OCI-LY3 (cell line): ENCODE measurements around the gene CNN3.

ENCODE experiments used
- EZH2phosphoT487 ChIP-seq: fragments of 200-600 bp; shearing (Covaris generic); IDR thresholded peaks from 2 replicates; pipeline ENCODE4 v1.6.1; 2018; ENCODE audit warnings: antibody characterized with exemption, mixed run types, low read depth
- TF ChIP-seq, protein P1 (sequence below): fragments of 200-600, 300-600 bp; sonication (generic); IDR thresholded peaks from 2 replicates; pipeline ENCODE4 v1.5.1; 2014; ENCODE audit warnings: antibody characterized with exemption, low read length, low read depth

DNA sequence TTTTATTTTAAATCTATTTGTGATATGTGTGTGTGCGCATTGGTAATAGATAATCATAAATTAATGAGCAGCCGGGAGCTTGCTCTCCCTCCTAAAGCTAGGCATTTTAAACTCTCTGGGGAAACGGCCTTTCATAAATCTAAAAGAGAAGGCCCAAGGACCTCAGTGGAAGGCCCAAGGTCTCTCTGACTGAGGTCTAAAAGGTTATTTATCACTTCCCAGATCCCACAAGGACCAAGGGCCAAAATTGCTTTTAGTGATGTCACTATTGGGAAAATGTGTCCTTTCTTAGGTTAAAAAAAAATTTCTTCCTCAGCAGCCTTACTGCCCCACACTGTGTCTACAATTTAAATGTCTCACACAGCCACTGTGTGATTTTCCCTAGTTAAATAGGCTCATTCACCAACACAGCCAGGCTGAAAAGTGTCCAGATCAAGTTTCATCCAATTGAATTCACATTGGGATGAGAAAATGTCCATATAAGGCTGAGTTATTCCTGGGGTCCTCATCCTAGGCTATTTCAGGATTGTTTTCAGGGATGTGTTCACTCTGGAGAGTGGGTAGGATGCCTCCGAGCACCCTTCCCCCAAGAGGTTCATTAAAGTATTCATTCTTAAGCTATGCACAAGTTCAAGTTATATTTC, 60.6 kb downstream of the CNN3 start:
- TF ChIP-seq, protein P1, sequence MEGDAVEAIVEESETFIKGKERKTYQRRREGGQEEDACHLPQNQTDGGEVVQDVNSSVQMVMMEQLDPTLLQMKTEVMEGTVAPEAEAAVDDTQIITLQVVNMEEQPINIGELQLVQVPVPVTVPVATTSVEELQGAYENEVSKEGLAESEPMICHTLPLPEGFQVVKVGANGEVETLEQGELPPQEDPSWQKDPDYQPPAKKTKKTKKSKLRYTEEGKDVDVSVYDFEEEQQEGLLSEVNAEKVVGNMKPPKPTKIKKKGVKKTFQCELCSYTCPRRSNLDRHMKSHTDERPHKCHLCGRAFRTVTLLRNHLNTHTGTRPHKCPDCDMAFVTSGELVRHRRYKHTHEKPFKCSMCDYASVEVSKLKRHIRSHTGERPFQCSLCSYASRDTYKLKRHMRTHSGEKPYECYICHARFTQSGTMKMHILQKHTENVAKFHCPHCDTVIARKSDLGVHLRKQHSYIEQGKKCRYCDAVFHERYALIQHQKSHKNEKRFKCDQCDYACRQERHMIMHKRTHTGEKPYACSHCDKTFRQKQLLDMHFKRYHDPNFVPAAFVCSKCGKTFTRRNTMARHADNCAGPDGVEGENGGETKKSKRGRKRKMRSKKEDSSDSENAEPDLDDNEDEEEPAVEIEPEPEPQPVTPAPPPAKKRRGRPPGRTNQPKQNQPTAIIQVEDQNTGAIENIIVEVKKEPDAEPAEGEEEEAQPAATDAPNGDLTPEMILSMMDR: no peak
- TF ChIP-seq EZH2phosphoT487: no peak
